GM20431 (cell line): ENCODE results near the gene UGDH.

ENCODE experiments used
- in situ Hi-C: fragments of 300-500 bp; cut with MseI, MboI; formaldehyde crosslinking; loops from one replicate; pipeline ENCODE4 v1.15.0; 2020; ENCODE audit warnings: low sequenced_read_pairs; ENCODE audit not compliant: unreplicated experiment

The UGDH gene

GRCh38 chr4:39497909-39498726, 29.1 kb downstream of the UGDH start:
- in situ Hi-C loops = loop anchor here (25.0 kb wide), 1 partner anchor 489 kb away; the partner anchor contains the start of gene PDS5A

- in situ Hi-C loops = loop anchor here (25.0 kb wide), 1 partner anchor 492 kb away; the partner anchor contains the start of gene PDS5A
Observed at GRCh38 chr4:39495446-39496213, 31.6 kb downstream of the UGDH start.

GRCh38 chr4:39494354-39494753, 32.9 kb downstream of the UGDH start:
- in situ Hi-C loops = loop anchor here (25.0 kb wide), 1 partner anchor 493 kb away; the partner anchor contains the start of gene PDS5A

GRCh38 chr4:39490322-39490721, 36.9 kb downstream of the UGDH start:
- in situ Hi-C loops = loop anchor here (25.0 kb wide), 1 partner anchor 497 kb away; the partner anchor contains the start of gene PDS5A

GRCh38 chr4:39486221-39486804, 40.9 kb downstream of the UGDH start:
- in situ Hi-C loops = loop anchor here (25.0 kb wide), 1 partner anchor 501 kb away; the partner anchor contains the start of gene PDS5A

GRCh38 chr4:39484582-39485272, 42.5 kb downstream of the UGDH start:
- in situ Hi-C loops = loop anchor here (25.0 kb wide), 1 partner anchor 503 kb away; the partner anchor contains the start of gene PDS5A

- in situ Hi-C loops = loop anchor here (25.0 kb wide), 1 partner anchor 506 kb away; the partner anchor contains the start of gene PDS5A
Observed at GRCh38 chr4:39480902-39481695, 46.1 kb downstream of the UGDH start.

GRCh38 chr4:39480251-39480650, 47.0 kb downstream of the UGDH start:
- in situ Hi-C loops = loop anchor here (25.0 kb wide), 1 partner anchor 507 kb away; the partner anchor contains the start of gene PDS5A

- in situ Hi-C loops = loop anchor here (25.0 kb wide), 1 partner anchor 511 kb away; the partner anchor contains the start of gene PDS5A
Observed at GRCh38 chr4:39476187-39476895, 50.9 kb downstream of the UGDH start.

- in situ Hi-C loops = no loop called here
Observed at GRCh38 chr4:39472396-39472795, 54.8 kb downstream of the UGDH start.

- in situ Hi-C loops = no loop called here
Observed at GRCh38 chr4:39470402-39470801, 56.8 kb downstream of the UGDH start.

GRCh38 chr4:39469429-39470077, 57.7 kb downstream of the UGDH start:
- in situ Hi-C loops = no loop called here

GRCh38 chr4:39467464-39467863, 59.8 kb downstream of the UGDH start:
- in situ Hi-C loops = no loop called here

- in situ Hi-C loops = no loop called here
Observed at GRCh38 chr4:39466747-39467146, 60.5 kb downstream of the UGDH start.

- in situ Hi-C loops = no loop called here
Observed at GRCh38 chr4:39464886-39465501, 62.2 kb downstream of the UGDH start.

GRCh38 chr4:39458505-39459300, 68.5 kb downstream of the UGDH start, which contains the start of the genes LIAS and RPL9:
TSS of gene LIAS (plus strand) at chr4:39459056. CDS start at chr4:39459118, 62 bp downstream.
TSS of gene RPL9 (minus strand) at chr4:39458922. CDS start at chr4:39458439, 483 bp downstream.
- in situ Hi-C loops = no loop called here
